NCI-H1694 treated with DMSO at 0.1 percent for 48 hours (cell line): Measurements from ENCODE around the gene SYNGR3.
"Not testable (repeated sequence)": the region's sequence is repeated elsewhere in the genome, so short reads cannot be mapped to it uniquely, and the experiment has no call there.

Experiments
- DNase-seq: peaks from one replicate; lab custom pipeline; 2025; lab: John Stamatoyannopoulos, UW

Gene SYNGR3

DNA sequence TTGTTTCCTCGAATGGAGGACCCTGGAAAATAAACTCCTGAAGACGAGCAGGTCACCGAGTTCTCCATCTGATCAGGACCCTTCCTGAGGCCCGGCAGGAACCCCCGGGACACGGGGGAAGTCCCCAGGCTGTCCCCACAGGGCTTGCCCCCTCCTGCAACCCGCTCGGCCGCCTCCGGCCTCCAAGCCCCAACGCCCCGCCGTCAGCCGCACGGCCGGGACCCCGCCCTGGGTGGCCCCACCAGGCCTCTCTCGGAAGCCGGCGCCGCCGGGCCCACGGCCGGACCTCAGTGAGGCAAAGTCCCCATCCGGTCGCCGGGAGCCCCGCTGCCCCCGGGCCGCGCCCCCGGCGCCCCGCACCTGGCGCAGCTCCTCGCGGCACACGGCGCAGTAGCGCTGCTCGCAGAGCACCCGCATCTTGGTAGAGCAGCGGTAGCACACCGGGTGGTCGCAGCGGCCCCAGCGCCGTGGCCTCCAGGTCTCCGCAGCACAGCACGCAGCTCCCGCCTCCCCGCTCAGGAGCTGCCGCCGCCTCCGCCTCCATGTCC, 19.5 kb downstream of the SYNGR3 start:
- DNase-seq = no peak

DNA sequence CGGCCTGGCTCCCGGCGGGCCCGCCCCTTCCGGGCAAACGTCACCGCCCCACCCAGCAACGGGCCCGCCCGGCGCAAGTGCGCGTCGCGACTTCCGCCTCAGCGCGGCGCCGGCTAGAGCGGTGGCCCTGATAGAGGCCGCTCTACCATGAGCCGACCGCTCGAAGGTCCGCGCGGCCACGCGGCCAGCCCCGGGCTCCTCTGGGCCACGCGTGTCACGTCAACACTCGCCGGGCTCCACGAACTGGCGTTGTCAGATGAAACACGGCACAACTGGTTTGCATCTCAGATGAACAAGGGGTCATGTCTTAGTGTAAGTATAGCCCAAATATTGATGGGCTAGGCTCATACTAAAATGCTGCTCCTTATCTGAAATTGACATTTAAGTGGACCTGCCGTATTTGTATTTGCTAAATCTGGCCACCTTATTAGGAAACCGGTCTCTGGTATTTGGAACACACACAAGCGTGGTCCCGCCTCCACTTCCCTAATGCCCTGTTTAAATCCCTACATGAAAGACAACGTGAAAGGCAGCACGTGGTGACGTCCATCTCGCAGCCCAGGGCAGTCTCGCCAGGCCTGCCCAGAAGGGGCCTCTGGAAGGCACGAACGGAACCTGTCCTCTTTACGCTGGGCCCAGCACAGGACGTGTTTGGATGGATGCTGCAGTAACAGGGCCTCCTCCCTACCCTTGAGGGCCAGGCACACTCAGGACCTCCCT, 20.2 kb downstream of the SYNGR3 start, which contains the start of gene ZNF598:
Gene ZNF598, minus strand, starts transcription at position 31 of the 720 bp plus-strand sequence.
- peak; percentile 49 for DNase-seq

DNA sequence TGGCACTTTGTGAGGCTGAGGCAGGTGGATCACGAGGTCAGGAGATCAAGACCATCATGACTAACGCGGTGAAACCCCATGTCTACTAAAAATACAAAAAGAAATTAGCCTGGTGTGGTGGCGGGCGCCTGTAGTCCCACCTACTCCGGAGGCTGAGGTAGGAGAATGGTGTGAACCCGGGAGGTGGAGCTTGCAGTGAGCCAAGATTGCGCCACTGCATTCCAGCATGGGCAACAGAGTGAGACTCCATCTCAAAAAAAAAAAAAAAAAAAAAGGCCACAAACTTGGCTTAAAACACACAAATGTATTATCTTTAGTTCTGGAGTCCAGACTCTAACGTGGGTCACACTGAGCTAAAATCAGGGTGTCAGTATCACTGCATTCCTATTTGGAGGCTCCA, 22.0 kb downstream of the SYNGR3 start:
- DNase-seq = not testable (repeated sequence)

DNA sequence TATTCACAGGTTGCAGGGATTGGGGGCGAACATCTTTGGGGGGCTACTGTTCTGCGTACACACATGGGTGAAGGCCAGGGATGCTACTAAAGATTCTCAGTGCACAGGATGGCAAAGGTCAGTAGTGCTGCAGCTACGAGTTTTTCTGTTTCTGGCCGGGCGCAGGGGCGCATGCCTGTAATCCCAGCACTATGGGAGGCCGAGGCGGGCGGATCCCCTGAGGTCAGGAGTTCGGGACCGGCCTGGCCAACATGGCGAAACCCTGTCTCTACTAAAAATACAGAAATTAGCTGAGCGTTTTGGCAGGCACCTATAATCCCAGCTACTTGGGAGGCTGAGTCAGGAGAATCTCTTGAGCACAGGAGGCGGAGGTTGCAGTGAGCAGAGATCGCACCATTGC, 23.8 kb downstream of the SYNGR3 start:
- no peak for DNase-seq

DNA sequence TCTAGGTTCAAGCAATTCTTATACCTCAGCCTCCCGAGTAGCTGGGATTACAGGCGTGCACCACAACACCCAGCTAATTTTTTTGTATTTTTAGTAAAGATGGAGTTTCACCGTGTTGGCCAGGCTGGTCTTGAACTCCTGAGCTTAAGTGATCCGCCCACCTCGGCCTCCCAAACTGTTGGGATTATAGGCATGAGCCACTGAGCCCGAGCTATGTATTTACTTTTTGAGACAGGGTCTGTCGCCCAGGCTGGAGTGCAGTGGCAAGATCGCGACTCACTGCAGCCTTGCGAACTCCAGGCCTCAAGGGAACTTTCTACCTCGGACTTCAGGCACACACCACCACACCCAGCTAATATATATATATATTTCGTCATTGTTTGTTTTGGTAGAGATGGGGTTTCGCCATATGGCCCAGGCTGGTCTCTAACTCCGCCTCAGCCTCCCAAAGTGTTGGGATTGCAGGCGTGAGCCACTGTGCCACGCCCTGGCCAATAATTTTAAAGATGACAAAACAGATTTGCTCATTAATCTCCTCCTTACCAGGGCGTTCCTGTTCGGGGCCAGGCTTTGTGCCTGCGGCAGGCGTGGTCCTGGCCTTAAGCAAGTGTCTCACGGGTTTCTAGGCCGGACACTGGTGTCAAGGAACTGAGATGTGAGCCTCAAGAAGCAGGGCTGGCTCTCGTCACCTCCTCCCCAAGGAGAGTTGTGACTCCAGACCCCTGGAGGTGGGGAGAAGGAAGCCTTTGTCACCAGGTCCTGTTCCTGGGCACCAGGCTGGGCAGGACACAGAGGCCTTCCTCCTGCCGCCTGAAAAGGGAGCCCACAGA, 25.6 kb downstream of the SYNGR3 start:
- no peak for DNase-seq

DNA sequence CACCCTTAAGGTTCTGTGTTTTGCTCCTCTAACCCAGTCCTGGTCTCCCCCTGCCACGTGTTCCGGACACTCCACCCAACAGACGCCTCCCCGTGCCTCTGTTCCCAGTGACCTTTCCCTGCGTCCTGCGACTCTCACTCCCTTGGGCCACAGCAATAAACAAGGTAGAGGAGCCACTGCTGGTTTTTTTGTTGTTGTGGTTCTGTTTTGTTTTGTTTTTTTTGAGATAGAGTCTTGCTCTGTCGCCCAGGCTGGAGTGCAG, 26.1 kb downstream of the SYNGR3 start:
- DNase-seq = no peak

DNA sequence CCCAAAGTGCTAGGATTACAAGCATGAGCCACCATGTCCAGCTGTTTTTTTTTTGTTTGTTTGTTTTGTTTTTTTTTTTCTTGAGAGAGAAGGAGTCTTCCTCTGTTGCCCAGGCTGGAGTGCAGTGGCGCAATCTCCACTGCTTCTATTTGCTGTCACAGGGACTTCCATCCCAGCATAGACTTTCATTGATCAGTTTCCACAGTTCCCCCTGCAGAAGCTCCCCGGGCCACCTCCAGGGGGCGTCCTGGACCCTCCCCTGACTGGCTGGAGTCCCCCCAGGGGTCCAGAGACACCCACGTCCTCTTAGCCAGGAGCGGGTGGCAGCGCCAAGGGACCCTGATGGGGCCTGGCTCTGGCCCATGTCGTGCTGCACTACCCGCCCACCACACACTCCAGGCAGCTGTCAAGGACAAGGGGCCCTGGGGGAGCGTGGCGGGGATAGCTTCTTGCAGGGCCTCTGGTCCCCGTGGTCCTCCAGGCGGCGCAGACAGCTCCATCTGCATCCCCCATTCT, 26.7 kb downstream of the SYNGR3 start:
- DNase-seq = no peak

DNA sequence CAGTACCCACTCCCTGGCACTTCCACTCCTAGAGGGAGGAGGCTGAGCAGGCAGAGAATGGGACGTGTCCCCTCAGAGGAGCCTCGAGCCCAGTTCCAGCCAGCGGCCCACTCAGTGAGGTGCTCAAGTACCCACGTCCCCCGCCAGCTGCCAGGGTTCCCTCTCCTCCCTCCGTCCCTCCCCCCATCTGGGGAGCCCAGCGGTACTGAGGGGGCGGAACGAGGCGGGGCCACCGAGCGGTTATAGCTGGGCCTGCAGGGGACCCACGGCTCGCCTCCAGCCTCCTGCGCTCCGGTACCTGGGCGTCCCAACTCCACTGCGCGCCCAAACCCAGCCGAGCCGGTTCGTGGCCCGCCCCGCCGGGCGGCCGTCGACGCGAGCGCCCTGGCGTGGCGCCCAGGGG, 29.7 kb downstream of the SYNGR3 start, which contains the start of gene NPW:
Gene NPW, plus strand, starts transcription at position 268 of the 403 bp plus-strand sequence.
- DNase-seq = no peak

DNA sequence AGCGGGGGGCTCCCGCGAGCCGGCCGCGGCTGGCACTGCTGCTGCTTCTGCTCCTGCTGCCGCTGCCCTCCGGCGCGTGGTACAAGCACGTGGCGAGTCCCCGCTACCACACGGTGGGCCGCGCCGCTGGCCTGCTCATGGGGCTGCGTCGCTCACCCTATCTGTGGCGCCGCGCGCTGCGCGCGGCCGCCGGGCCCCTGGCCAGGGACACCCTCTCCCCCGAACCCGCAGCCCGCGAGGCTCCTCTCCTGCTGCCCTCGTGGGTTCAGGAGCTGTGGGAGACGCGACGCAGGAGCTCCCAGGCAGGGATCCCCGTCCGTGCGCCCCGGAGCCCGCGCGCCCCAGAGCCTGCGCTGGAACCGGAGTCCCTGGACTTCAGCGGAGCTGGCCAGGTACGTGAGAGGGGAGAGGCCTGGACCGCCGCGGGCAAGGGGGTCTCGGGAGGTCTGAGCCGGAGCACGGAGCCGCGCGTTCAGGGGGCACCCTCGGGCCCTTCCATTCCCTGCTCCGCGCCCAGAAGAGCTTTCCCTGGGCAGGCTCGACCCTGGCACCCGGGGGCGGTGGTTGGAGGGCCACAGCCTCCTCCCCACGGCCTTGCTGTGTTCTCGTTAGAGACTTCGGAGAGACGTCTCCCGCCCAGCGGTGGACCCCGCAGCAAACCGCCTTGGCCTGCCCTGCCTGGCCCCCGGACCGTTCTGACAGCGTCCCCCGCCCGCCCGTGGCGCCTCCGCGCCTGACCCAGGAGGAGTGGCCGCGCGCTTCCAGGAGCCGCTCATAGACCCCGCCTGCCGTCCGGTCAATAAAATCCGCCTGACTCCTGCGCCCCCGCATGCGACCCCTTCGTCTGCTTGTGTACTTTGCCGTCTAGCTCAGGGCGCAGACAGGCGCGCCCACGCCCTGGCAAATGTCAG, 30.4 kb downstream of the SYNGR3 start:
- DNase-seq = no peak

DNA sequence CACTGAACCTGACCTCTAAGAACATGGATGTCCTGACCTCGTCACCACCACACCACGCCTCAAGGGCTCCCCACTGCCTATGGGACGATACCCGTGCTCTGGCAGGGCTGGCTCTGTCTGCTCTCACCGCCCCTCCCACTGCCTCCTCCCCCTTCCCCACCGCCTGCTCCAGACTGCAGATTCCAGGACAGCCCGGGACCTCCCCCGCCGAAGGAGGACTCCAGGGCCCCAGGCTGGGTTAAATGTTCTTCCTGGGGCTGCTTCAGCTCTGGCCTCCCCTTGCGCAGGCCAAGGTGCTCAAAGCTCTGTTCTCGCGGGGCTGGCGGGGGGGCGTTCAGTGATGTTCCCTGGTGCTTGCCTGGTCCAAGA, 32.9 kb downstream of the SYNGR3 start:
- no peak for DNase-seq

DNA sequence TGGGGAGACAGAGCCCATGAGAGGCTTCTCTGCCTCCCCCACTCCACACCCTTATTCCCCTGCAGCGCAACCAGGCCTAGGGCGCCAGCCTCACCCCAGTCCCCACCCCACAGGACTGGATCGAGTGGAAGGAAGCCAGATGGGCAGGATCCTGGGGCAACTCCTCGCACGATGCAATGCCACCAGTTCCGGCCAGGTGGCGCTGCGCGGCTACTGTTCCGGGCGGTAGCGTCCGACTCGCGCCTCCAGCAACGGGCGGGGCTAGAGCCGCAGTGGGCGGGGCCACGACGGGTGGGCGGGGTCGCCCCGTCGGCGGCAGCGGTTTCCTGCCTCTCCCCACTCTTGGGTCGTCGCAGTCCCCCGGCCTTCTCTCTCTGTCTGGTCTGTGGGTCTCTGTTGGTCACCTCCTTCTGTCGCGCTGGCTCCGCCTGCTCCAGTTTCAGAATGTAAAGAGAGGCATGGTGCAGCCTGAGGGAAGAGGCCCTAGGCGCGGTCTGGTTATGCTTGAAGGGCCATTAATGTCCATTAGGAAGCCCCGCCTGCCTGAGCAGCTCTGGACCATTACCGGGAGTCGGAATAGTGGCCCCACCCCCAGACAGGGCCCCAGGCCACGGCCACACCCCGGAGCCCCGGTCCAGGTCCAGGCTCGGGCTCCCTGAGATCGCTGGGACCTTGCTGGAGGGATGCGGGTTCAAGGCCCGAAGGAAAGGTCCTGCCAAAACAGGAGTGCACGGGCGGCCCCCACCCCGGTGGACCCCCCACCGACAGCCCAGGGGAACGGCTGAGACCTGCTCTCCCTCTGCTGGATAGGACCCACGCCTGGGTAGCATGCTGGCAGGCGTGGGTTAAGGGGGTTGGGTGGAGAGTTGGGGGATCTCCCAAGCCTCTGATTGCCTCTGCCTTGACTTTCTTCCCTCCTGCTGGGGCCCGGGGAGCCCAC, 33.6 kb downstream of the SYNGR3 start:
- DNase-seq = peak; percentile 65

DNA sequence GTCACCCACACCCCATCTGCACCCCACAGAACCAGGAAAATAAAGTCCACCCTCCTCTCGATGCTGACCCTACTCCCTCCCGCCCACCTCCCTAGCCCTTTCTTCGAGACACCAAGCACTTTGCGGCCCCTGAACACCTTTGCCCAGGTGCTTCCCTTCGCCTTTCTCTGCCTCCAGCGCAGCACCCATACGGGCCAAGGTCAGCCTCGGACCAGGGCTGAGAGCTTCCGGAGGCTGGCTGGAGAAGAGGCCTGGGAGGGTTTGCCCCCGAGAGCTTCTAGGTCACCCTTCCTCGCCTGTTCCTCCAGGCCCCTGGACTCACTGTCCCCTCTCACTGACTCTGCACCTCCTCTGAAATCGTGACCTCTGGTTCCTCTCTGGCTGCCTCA, 34.3 kb downstream of the SYNGR3 start:
- no peak for DNase-seq

DNA sequence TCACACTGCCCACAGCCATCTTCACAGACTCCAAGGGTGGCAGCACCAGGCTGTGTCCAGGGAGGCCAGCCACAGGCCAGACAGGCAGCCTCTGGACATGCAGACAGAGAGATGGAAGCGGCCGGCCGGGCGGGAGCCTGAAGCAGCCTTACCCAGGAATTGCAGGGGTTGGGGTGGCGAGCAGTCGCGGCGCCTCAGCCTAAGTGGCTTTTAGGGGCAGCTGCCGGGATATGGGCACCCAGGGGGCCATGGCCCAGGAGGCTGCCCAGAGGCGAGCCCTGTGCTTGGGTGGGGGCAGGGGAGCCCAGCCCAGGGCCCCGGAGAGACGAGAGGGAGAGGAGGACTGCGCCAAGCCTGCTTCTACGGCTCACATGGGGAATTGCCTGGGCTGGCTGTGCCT, 35.5 kb downstream of the SYNGR3 start:
- no peak for DNase-seq

DNA sequence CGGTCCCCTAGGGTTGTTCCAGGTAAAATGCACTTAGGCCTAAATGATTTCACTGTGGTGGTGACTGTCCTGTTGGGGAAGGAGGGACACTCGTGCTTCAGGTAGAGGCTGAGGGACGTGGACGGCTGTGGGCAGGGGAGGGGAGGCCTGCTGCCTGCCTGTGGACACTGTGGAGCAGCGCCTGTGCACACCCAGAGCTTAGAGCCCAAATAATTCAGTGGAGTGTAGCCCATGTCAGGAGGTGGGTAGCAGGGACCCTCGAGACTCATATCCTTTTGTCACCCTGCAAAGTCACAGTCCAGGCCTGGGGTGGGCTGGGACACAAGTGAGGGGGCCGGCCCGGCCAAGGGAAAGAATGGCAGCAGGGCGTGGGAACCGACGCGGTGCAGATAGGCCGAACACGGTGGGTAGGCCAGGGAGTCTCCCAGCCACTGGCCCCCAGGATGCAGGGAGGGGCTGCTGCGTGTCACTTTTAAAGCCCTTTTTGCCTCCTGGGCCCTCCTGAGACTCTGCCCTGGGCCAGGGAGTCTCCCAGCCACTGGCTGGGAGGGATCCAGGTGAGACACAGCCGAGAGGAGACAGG, 36.2 kb downstream of the SYNGR3 start:
- no peak for DNase-seq

DNA sequence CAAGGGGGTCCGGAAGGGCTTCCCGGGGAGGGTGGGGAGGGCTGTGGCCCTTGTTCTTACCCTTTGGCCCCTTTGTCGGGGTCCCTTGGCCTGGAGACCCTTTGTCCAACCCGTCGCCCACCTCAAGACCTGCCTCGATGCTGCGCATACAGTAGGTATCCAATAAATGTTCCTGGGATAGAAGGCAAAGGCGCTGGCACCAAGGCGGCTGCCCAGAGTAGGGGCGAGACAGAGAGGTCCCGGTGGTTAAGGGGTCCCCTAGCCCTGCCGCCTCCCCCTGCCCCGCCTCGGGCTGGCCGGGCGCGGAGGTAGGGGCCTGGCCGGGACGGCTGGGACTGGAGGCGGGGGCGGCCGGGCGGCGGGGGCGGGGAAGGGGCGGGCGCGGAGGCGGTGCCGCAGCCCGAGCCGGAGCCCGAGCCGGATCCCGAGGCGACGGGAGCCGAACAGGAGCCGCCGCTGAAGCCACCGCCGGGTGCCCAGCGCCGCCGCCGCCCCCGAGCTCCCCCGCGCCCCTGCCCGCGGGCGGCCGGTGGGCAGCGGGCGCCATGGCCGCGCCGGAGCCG, 36.8 kb downstream of the SYNGR3 start, which contains the start of gene NHERF2:
Gene NHERF2, plus strand, starts transcription at position 442 of the 563 bp plus-strand sequence. Its CDS starts 104 bp downstream, at position 546.
- no peak for DNase-seq

DNA sequence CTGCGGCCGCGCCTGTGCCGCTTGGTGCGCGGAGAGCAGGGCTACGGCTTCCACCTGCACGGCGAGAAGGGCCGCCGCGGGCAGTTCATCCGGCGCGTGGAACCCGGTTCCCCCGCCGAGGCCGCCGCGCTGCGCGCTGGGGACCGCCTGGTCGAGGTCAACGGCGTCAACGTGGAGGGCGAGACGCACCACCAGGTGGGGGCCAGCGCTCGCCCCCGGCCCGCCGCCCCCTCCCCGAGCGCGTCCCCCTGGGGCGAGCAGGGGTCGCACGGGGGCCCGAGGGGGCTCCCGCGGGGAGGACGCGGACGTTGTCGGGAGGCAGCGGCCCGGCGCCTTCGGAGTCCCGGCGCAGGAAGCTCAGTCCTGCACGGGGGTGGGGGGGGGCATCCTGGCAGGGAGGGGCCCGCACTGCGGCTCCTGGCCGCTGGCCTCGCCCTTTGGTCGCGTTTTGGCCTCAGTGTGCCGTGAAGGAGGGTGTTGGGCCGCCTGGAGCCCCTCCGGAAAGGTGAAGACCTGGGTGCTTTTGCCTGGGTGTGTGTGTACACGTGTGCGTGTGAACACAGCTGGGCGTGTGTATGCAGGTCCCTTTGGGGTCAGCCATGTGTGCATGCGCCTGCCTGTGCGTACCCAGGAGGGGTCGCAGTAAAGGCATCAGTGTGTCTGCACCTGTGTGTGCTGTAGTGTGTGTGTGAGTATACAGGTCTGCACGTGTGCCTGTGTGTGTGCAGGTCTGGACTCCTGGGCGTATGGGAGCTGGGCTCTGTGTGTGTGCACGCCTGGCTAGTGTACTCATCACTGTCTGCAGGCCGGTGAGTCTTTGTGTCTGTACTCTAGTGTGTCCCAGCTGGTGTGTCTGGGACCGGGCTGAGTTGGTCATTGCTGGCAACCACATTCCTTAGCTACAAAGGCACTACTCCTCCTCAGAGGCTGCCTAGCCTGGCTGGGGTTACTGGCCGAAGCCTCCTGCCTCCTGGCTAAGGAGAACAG, 37.5 kb downstream of the SYNGR3 start:
- DNase-seq = no peak

DNA sequence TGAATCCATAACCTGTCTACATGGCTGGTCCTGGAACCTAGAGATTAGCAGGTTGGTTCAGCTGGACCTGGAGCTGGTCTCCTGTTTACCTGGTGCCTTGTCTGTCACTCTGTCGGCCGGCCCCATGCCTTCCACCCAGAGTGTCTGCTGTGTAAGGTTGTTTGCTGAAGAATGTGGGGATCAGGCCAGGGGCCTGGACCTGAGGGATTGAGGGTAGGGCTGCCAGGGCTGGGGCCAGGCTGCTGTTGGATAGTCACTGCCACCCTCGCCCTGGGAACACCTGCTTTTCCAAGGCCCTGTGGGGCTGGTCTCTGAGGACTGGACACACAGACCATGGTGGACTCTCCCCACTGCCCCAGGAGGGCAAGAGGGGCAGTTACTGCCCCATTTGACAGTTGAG, 38.4 kb downstream of the SYNGR3 start:
- no peak for DNase-seq

DNA sequence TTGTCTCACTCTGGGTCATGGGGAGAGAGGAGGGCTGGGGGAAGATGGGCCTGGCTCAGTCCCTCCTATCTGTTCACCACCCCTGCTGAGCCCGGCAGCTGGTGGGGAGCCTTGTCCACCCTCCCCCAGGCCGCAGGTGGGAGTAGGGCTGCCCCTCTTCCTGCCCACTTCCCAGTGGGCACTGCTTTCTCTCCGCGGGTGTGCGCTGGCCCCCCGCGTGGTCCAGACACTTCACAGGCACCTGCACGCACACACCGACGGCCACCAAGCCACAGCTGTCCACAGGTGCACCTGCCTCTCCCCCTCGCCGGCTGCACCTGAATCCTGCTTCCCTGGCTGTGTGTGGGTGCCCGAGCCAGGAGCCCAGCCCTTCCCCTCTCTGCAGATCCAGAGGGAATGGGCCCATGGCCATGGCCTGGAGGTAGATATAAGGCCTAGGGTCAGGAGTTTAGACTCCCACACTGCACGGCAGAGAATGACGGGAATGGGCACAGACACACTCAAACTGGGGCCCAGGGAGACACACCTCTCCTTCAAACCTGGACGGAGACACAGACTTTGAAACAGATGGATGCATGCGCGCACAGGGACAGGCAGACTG, 39.0 kb downstream of the SYNGR3 start:
- no peak for DNase-seq
